SKM-1 (cell line): ENCODE results near the gene HOXB6.

Source experiments
- DNase-seq: peaks from one replicate; lab custom pipeline; 2025; ENCODE audit not compliant: unreplicated experiment; lab: John Stamatoyannopoulos, UW

Gene HOXB6

GRCh38 chr17:48568499-48569239, 36.1 kb downstream of the HOXB6 start:
- no peak for DNase-seq

GRCh38 chr17:48567646-48568354, 37.0 kb downstream of the HOXB6 start:
- DNase-seq = no peak

GRCh38 chr17:48567209-48567608, 37.6 kb downstream of the HOXB6 start:
- DNase-seq = no peak

- DNase-seq = no peak
These were observed 38.1 kb downstream of the HOXB6 start for GRCh38 chr17:48566717-48567116.

- no peak for DNase-seq
These were observed 38.7 kb downstream of the HOXB6 start for GRCh38 chr17:48565925-48566710.

GRCh38 chr17:48565022-48565554, 39.7 kb downstream of the HOXB6 start:
- DNase-seq = no peak

GRCh38 chr17:48564188-48565021, 40.4 kb downstream of the HOXB6 start:
- DNase-seq = no peak

- no peak for DNase-seq
These were observed 41.0 kb downstream of the HOXB6 start for GRCh38 chr17:48563867-48564187.

- no peak for DNase-seq
These were observed 41.4 kb downstream of the HOXB6 start for GRCh38 chr17:48563385-48563838.

- DNase-seq = no peak
These were observed 41.9 kb downstream of the HOXB6 start for GRCh38 chr17:48562934-48563333.

- no peak for DNase-seq
These were observed 42.6 kb downstream of the HOXB6 start for GRCh38 chr17:48561884-48562810.

- DNase-seq = no peak
These were observed 44.7 kb downstream of the HOXB6 start for GRCh38 chr17:48559840-48560817.

- DNase-seq = no peak
These were observed 45.5 kb downstream of the HOXB6 start for GRCh38 chr17:48559122-48559839.

GRCh38 chr17:48558831-48559121, 46.0 kb downstream of the HOXB6 start:
- DNase-seq = no peak

- no peak for DNase-seq
These were observed 46.5 kb downstream of the HOXB6 start for GRCh38 chr17:48558057-48558830.

GRCh38 chr17:48556576-48557401, 48.0 kb downstream of the HOXB6 start:
- DNase-seq = no peak

- no peak for DNase-seq
These were observed 48.6 kb downstream of the HOXB6 start for GRCh38 chr17:48556229-48556575.
